HUDEP-2 (cell line): Measurements from ENCODE around the gene CFAP73.
"Not testable (repeated sequence)": the region's sequence is repeated elsewhere in the genome, so short reads cannot be mapped to it uniquely, and the experiment has no call there.

Experiments used
- DNase-seq, 76 experiments: peaks; one replicate each; lab custom pipeline; 2025; ENCODE audit not compliant: unreplicated experiment in 76 of 76; lab: John Stamatoyannopoulos, UW

Gene CFAP73

GRCh38 chr12:113140706-113141105 lies 8.8 kb upstream of the CFAP73 start:
- no peak for DNase-seq

GRCh38 chr12:113141716-113142115 lies 7.8 kb upstream of the CFAP73 start:
- DNase-seq, result not testable (repeated sequence)

GRCh38 chr12:113142173-113142885 lies 7.2 kb upstream of the CFAP73 start:
- DNase-seq, result no peak

DNA sequence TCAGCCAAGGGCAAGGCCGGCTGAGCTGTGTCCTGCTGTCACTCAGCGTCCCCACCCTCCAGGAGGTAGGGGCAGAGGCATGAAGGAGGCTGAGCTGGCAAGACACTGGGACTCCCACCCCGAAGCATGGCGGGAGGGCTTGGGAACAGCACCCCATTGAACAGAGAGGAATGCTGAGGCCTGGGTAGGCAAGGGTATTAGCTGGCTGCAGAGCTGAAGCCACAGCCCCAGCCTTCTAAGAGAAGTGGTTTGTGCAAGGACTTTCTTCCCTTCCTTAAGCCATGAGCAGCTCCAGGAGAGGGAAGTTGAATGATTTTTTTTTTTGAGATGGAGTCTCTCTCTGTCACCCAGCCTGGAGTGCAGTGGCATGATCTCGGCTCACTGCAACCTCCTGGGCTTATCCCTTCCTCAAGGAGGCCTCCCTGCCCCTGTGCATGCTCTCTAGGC lies 6.6 kb upstream of the CFAP73 start:
- no peak for DNase-seq

GRCh38 chr12:113143959-113144358 lies 5.6 kb upstream of the CFAP73 start:
- DNase-seq, result no peak

DNA sequence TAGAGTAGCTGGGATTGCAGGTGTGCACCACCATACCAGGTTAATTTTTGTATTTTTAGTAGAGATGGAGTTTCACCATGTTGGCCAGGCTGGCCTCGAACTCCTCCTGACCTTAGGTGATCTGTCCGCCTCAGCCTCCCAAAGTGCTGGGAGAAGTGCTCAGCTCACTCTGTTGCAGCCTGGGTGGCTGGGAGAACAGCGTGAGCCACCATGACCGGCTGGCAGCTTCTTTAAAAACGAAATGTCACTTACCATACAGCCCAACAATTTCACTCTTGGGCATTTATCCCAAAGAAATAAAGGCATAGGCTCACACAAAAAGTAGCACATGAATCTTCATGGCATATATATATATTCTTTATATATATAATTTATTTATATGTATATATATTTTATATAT lies 4.7 kb upstream of the CFAP73 start:
- DNase-seq, result no peak

DNA sequence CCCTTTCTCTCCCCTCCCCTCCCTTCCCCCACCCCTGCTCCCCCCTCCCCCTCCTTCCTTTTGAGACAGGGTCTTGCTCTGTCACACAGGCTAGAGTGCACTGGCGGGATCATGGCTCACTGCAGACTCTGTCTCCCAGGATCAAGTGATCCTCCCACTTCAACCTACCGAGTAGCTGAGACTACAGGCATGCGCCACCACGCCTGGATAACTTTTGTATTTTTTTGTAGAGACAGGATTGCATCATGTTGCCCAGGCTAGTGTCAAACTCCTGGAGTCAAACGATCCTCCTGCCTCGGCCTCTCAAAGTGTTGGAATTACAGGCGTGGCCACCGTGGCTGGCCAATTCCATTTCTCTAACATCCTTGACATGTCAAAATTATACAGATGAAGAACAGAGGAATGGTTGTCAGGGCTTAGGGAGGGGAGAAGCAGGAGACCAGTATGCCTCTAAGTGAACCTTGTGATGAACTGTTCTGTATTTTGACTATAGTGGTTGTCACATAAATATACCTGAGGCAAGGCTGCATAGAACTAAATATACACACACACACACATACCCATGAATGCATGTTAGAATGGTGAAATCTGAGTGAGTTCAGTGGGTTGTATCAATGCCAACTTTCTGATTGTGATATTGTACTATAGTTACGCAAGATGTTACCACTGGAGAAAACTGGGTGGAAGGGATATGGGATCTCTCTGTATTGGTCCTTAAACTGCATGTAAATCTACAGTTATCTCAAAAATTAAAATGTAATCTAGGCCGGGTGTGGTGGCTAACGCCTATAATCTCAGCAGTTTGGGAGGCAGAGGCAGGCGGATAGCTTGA lies 3.6 kb upstream of the CFAP73 start:
- DNase-seq, result no peak

- DNase-seq, result no peak
Measured at GRCh38 chr12:113146999-113147398, 2.5 kb upstream of the CFAP73 start.

GRCh38 chr12:113151655-113152054 lies 2.1 kb downstream of the CFAP73 start:
- no peak for DNase-seq

GRCh38 chr12:113152196-113152834 lies 2.8 kb downstream of the CFAP73 start:
- DNase-seq, result no peak

DNA sequence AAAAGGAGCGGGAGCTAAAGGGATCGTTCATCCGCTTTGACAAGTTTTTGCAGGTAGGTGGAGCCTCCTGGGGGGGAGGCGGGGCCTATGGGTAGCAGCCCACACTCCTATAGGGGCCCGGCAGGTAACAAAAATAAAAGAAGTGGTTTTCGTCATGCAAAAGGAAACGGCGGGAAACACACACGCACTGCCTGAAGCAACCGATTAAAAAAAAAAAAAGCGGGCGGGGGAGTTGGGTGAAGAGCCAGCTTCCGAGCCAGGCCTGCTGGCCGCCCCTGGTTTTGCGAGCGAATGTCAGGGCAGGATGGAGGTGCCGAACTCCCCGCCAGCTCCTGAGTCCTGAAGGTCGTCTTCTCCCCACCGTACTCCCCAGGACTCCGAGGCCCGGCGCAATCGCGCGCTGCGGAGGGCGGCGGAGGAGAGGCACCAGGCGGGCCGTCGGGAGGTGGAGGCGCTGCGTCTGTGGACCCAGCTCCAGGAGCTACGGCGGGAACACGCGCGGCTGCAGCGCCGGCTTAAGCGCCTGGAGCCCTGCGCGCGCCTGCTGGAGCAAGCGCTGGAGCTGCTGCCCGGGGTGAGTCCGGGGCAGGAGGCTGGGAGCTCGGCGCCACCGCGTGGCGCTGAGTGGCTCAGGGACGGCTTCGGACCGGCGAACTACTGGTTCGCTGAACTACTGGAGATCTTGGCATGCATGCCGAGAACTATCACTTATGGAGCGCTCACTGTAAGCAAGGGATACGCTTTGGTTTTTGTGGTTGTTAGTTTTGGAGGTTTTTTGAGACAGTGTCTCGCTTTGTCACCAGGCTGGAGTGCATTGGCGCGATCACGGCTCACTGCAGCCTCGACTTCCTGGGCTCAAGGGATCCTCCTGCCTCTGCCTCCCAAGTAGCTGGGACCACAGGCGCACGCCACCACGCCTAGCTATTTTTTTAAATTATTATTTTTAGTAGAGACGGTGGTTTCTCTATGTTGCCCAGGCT lies 3.6 kb downstream of the CFAP73 start:
- peak in 50 of 76 experiments; percentile 8 to 67 (median 34) for DNase-seq

DNA sequence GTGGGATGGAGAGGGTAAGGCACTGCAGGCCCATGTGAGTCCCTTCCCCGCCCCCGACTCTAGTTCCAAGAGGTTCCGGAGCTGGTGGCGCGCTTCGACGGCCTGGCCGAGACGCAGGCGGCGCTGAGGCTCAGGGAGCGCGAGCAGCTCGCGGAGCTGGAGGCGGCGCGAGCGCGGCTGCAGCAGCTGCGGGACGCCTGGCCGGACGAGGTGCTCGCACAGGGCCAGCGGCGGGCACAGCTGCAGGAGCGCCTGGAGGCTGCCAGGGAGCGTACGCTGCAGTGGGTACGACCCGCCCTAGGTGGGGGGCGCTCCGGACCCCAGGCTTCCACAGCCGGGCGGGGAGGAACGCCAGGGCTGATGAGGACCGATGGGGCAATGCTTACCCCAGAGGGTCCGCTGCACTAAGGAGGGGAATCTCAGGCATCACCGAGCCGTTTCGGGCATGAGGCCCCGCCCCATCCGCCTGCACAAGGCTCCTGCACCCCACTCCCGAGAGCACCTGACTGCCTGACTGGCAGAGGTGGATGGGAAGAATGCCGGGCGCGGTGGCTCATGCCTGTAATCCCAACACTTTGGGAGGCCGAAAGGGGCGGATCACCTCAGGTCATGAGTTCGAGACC lies 4.9 kb downstream of the CFAP73 start:
- DNase-seq, result no peak

DNA sequence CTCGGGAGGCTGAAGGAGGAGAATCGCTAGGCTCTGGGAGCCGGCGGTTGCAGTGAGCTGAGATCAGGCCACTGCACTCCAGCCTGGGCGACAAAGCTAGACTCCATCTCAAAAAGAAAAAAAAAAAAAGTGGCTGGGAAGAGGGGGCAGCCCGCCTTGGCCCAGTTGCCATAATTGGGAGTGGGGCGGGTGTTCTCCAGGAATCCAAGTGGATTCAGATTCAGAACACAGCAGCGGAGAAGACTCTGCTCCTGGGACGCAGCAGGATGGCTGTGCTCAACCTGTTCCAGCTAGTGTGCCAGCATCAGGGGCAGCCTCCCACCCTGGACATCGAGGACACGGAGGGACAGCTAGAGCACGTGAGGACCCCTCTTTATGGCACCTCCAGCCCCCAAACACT lies 5.5 kb downstream of the CFAP73 start:
- no peak for DNase-seq

GRCh38 chr12:113155646-113156045 lies 6.1 kb downstream of the CFAP73 start:
- DNase-seq, result no peak

- no peak for DNase-seq
Measured at GRCh38 chr12:113157218-113157859, 7.8 kb downstream of the CFAP73 start.

- no peak for DNase-seq
Measured at GRCh38 chr12:113158439-113159203, 9.1 kb downstream of the CFAP73 start.

- DNase-seq, result no peak
Measured at GRCh38 chr12:113159937-113160336, 10.4 kb downstream of the CFAP73 start.

GRCh38 chr12:113161415-113162016 lies 12.0 kb downstream of the CFAP73 start:
- DNase-seq, result peak in 18 of 76 experiments; percentile 4 to 51 (median 15)
